HepG2 (cell line): Measurements from ENCODE around the gene MPV17L2. TPM values are rescaled to one million over a fixed set of nuclear protein-coding genes. Genes with fewer than 3 reads are reported as not detected.

Source experiments
- ELF3 ChIP-seq: IDR thresholded peaks from 2 replicates; pipeline ENCODE4 v1.6.1; 2016; ENCODE audit warnings: missing genetic modification reagents, missing compliant biosample characterization
- ETV6 ChIP-seq: sonication (generic); formaldehyde crosslinking; conservative IDR thresholded peaks from 2 replicates; pipeline ENCODE4 v1.4.0; 2020; ENCODE audit warnings: missing genetic modification reagents
- GTF2F1 ChIP-seq: fragments of 150-350 bp; IDR thresholded peaks from 2 replicates; pipeline ENCODE4 v1.6.1; 2014; ENCODE audit warnings: low read length
- JUND ChIP-seq: sonication (generic); formaldehyde crosslinking; IDR thresholded peaks from 2 replicates; pipeline ENCODE4 v1.8.0; 2022; ENCODE audit warnings: mild to moderate bottlenecking, missing genetic modification reagents
- MZF1 ChIP-seq: sonication (generic); formaldehyde crosslinking; IDR thresholded peaks from 2 replicates; pipeline ENCODE4 v1.8.1; 2023; ENCODE audit warnings: mild to moderate bottlenecking, missing genetic modification reagents, borderline replicate concordance
- NKX3-1 ChIP-seq: sonication (generic); formaldehyde crosslinking; IDR thresholded peaks from 2 replicates; pipeline ENCODE4 v1.5.0; 2020; ENCODE audit warnings: missing genetic modification reagents
- SAFB2 ChIP-seq: sonication (generic); formaldehyde crosslinking; IDR thresholded peaks from 2 replicates; pipeline ENCODE4 v1.5.1; 2020; ENCODE audit warnings: missing genetic modification reagents, low read depth, mild to moderate bottlenecking, borderline replicate concordance
- SP140L ChIP-seq: sonication (generic); formaldehyde crosslinking; IDR thresholded peaks from 2 replicates; pipeline ENCODE4 v1.4.0; 2020; ENCODE audit warnings: missing genetic modification reagents, borderline replicate concordance
- YY1 ChIP-seq: IDR thresholded peaks from 2 replicates; pipeline ENCODE4 v1.6.1; 2011; ENCODE audit warnings: low read length, low read depth, moderate library complexity, mild to moderate bottlenecking; ENCODE audit not compliant: insufficient read depth, insufficient replicate concordance
- ZMYM4 ChIP-seq: sonication (generic); formaldehyde crosslinking; IDR thresholded peaks from 2 replicates; pipeline ENCODE4 v1.8.1; 2023; ENCODE audit warnings: mild to moderate bottlenecking, missing genetic modification reagents
- ZNF44 ChIP-seq: sonication (generic); formaldehyde crosslinking; IDR thresholded peaks from 2 replicates; pipeline ENCODE4 v1.5.1; 2020; ENCODE audit warnings: mild to moderate bottlenecking, missing genetic modification reagents
- ZNF891 ChIP-seq: sonication (generic); formaldehyde crosslinking; IDR thresholded peaks from 2 replicates; pipeline ENCODE4 v1.5.0; 2020; ENCODE audit warnings: mild to moderate bottlenecking, missing genetic modification reagents
- polyA plus RNA-seq, 8 experiments: library from polyadenylated mRNA; depleted of rRNA in 3 of 8; stranded (reverse) in 7 of 8; unstranded in 1 of 8; fragments of >200 nt; fragmentation: Illumina TruSeq in 4 of 8; extraction: Trizol in 4 of 8; gene quantifications; 2 replicates each; pipeline versions ENCODE4 v1.2.1 to v1.2.3, GENCODE V29; 2011 to 2016; ENCODE audit warnings: low read depth in 4 of 8, missing spikeins in 1 of 8, mixed read lengths in 1 of 8; ENCODE audit not compliant: insufficient read depth in 1 of 8
- total RNA-seq, 5 experiments: library from RNA; depleted of rRNA; stranded (reverse); fragments of >200 nt; fragmentation: Illumina TruSeq; extraction: Trizol; gene quantifications; 2 replicates each; pipeline ENCODE4 v1.2.3, GENCODE V29; 2016; ENCODE audit warnings: low read depth in 1 of 5
- TF ChIP-seq, protein P1 (sequence below): IDR thresholded peaks from 2 replicates; pipeline ENCODE4 v1.4.0; 2020; ENCODE audit warnings: mild to moderate bottlenecking, missing genetic modification reagents
- TF ChIP-seq, protein P2 (sequence below): sonication (generic); formaldehyde crosslinking; IDR thresholded peaks from 2 replicates; pipeline ENCODE4 v1.4.0; 2020; ENCODE audit warnings: missing genetic modification reagents
- TF ChIP-seq, protein P3 (sequence below): sonication (generic); formaldehyde crosslinking; IDR thresholded peaks from 2 replicates; pipeline ENCODE4 v1.4.0; 2020; ENCODE audit warnings: missing genetic modification reagents
- TF ChIP-seq, protein P4 (sequence below): IDR thresholded peaks from 2 replicates; pipeline ENCODE4 v1.6.1; 2016; ENCODE audit warnings: low read depth, borderline replicate concordance
- TF ChIP-seq, protein P5 (sequence below): sonication (generic); formaldehyde crosslinking; IDR thresholded peaks from 2 replicates; pipeline ENCODE4 v1.4.0; 2020; ENCODE audit warnings: missing genetic modification reagents, low read depth, mild to moderate bottlenecking, borderline replicate concordance

MPV17L2 gene
- total and polyA plus RNA-seq, 2 of the 13 experiments (the other 11 are each of a cell fraction or from before 2014, with no cell fraction given): 13.6 to 16.7 TPM

DNA sequence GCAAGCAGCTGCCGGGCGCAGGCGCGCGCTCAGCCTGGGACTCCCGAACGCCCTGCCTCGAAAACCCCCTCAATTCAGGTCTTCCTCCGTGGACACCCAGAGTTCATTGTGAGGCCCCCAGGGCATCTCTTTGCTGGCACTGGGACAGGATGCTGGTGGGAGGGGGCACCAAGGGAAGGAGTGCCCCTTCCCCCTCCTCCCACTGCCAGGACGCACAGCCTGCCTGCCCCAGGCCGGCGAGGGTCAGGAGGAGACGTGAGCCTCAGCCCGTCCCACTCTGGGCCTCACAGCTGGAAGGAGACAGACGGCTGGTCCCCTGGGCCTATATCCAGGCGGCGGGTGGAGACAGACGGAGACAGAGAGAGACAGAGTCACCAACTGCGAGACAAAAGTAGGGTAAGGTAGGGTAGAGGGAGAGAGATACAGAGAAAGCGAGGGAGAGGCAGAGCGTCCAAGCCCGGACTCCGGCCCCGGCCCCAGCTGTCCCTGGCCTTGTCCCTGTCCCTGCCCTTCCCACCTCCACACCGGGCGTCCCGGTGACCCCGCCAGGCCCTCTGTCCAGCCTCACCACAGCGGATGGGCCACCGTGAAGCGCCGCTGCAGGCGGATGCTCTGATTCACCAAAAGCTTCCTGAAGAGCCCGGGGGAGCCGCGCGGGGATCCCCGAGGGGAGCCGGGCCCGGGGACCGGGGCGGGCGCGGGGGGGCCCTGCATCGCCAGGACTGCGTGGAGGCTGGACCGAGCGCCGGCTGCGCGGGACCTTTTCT, 32.9 kb downstream of the MPV17L2 start, which contains the start of gene PDE4C (continued):
- TF ChIP-seq, protein P1, sequence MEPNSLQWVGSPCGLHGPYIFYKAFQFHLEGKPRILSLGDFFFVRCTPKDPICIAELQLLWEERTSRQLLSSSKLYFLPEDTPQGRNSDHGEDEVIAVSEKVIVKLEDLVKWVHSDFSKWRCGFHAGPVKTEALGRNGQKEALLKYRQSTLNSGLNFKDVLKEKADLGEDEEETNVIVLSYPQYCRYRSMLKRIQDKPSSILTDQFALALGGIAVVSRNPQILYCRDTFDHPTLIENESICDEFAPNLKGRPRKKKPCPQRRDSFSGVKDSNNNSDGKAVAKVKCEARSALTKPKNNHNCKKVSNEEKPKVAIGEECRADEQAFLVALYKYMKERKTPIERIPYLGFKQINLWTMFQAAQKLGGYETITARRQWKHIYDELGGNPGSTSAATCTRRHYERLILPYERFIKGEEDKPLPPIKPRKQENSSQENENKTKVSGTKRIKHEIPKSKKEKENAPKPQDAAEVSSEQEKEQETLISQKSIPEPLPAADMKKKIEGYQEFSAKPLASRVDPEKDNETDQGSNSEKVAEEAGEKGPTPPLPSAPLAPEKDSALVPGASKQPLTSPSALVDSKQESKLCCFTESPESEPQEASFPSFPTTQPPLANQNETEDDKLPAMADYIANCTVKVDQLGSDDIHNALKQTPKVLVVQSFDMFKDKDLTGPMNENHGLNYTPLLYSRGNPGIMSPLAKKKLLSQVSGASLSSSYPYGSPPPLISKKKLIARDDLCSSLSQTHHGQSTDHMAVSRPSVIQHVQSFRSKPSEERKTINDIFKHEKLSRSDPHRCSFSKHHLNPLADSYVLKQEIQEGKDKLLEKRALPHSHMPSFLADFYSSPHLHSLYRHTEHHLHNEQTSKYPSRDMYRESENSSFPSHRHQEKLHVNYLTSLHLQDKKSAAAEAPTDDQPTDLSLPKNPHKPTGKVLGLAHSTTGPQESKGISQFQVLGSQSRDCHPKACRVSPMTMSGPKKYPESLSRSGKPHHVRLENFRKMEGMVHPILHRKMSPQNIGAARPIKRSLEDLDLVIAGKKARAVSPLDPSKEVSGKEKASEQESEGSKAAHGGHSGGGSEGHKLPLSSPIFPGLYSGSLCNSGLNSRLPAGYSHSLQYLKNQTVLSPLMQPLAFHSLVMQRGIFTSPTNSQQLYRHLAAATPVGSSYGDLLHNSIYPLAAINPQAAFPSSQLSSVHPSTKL: no peak
- TF ChIP-seq SP140L (no peak), NKX3-1 (CRISPR knock-in tag) (no peak), ZNF891 (CRISPR knock-in tag) (no peak), MZF1 (CRISPR knock-in tag) (no peak), GTF2F1 (no peak), JUND (CRISPR knock-in tag) (no peak), ETV6 (CRISPR knock-in tag) (no peak), YY1 (no peak), ZNF44 (CRISPR knock-in tag) (no peak), SAFB2 (CRISPR knock-in tag) (no peak), ZMYM4 (no peak), ELF3 (no peak)
- TF ChIP-seq, protein P2, sequence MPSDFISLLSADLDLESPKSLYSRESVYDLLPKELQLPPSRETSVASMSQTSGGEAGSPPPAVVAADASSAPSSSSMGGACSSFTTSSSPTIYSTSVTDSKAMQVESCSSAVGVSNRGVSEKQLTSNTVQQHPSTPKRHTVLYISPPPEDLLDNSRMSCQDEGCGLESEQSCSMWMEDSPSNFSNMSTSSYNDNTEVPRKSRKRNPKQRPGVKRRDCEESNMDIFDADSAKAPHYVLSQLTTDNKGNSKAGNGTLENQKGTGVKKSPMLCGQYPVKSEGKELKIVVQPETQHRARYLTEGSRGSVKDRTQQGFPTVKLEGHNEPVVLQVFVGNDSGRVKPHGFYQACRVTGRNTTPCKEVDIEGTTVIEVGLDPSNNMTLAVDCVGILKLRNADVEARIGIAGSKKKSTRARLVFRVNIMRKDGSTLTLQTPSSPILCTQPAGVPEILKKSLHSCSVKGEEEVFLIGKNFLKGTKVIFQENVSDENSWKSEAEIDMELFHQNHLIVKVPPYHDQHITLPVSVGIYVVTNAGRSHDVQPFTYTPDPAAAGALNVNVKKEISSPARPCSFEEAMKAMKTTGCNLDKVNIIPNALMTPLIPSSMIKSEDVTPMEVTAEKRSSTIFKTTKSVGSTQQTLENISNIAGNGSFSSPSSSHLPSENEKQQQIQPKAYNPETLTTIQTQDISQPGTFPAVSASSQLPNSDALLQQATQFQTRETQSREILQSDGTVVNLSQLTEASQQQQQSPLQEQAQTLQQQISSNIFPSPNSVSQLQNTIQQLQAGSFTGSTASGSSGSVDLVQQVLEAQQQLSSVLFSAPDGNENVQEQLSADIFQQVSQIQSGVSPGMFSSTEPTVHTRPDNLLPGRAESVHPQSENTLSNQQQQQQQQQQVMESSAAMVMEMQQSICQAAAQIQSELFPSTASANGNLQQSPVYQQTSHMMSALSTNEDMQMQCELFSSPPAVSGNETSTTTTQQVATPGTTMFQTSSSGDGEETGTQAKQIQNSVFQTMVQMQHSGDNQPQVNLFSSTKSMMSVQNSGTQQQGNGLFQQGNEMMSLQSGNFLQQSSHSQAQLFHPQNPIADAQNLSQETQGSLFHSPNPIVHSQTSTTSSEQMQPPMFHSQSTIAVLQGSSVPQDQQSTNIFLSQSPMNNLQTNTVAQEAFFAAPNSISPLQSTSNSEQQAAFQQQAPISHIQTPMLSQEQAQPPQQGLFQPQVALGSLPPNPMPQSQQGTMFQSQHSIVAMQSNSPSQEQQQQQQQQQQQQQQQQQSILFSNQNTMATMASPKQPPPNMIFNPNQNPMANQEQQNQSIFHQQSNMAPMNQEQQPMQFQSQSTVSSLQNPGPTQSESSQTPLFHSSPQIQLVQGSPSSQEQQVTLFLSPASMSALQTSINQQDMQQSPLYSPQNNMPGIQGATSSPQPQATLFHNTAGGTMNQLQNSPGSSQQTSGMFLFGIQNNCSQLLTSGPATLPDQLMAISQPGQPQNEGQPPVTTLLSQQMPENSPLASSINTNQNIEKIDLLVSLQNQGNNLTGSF (CRISPR knock-in tag): no peak
- TF ChIP-seq, protein P3, sequence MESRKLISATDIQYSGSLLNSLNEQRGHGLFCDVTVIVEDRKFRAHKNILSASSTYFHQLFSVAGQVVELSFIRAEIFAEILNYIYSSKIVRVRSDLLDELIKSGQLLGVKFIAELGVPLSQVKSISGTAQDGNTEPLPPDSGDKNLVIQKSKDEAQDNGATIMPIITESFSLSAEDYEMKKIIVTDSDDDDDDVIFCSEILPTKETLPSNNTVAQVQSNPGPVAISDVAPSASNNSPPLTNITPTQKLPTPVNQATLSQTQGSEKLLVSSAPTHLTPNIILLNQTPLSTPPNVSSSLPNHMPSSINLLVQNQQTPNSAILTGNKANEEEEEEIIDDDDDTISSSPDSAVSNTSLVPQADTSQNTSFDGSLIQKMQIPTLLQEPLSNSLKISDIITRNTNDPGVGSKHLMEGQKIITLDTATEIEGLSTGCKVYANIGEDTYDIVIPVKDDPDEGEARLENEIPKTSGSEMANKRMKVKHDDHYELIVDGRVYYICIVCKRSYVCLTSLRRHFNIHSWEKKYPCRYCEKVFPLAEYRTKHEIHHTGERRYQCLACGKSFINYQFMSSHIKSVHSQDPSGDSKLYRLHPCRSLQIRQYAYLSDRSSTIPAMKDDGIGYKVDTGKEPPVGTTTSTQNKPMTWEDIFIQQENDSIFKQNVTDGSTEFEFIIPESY (CRISPR knock-in tag): no peak
- TF ChIP-seq, protein P4, sequence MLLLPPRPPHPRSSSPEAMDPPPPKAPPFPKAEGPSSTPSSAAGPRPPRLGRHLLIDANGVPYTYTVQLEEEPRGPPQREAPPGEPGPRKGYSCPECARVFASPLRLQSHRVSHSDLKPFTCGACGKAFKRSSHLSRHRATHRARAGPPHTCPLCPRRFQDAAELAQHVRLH (CRISPR knock-in tag): no peak
- TF ChIP-seq, protein P5, sequence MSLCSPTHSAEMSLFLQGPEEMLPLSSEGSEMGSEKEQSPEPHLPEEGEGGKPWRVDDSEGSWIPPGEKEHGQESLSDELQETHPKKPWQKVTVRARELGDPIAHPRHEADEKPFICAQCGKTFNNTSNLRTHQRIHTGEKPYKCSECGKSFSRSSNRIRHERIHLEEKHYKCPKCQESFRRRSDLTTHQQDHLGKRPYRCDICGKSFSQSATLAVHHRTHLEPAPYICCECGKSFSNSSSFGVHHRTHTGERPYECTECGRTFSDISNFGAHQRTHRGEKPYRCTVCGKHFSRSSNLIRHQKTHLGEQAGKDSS: no peak
